Muscle of leg (tissue), 11 donors: ENCODE measurements around the gene NAALADL2. TPM values are rescaled to one million over a fixed set of nuclear protein-coding genes. Genes with fewer than 3 reads are reported as not detected.
A peak's percentile ranks its signal among the peaks of the same experiment; 100 is the strongest.

ENCODE experiments used
- DNase-seq: peaks from one replicate; pipeline ENCODE4 v3.0.0; 2013
- H3K27ac ChIP-seq: one replicate; pipeline ENCODE4 v1.5.1; 2013; ENCODE audit warnings: mild to moderate bottlenecking, low read length, control low read depth
- H3K27me3 ChIP-seq: one replicate; pipeline ENCODE4 v1.6.1; 2013; ENCODE audit warnings: low read length; ENCODE audit not compliant: control insufficient read depth, insufficient read depth
- H3K36me3 ChIP-seq: one replicate; pipeline ENCODE4 v1.6.1; 2013; ENCODE audit warnings: low read length; ENCODE audit not compliant: control insufficient read depth, insufficient read depth
- H3K4me1 ChIP-seq: one replicate; pipeline ENCODE4 v1.6.1; 2013; ENCODE audit warnings: low read length; ENCODE audit not compliant: control insufficient read depth, insufficient read depth
- H3K4me3 ChIP-seq: one replicate; pipeline ENCODE4 v1.5.1; 2013; ENCODE audit warnings: low read length, control low read depth
- H3K9me3 ChIP-seq: replicated peaks from 2 replicates; pipeline ENCODE4 v1.6.1; 2013; ENCODE audit warnings: low read depth, low read length; ENCODE audit not compliant: control insufficient read depth
- WGBS: methylation state at CpG from one replicate; pipeline ENCODE4 v1.1.5; 2013; ENCODE audit warnings: missing lambda C conversion rate; ENCODE audit not compliant: insufficient coverage; 5-methylcytosine and 5-hydroxymethylcytosine counted together
- polyA plus RNA-seq, 8 donors: library from polyadenylated mRNA; unstranded; fragments of 120-200 nt; gene quantifications; one replicate each; pipeline versions ENCODE4 v1.2.1 to v1.2.3, GENCODE V29; 2013; ENCODE audit warnings: inconsistent platforms in 1 of 8, low replicate concordance in 1 of 8; ENCODE audit not compliant: insufficient read length in 8 of 8, insufficient read depth in 1 of 8
- total RNA-seq: library from RNA; stranded (reverse); fragments of 120-200 nt; gene quantifications from one replicate; pipeline ENCODE4 v1.2.4, GENCODE V29; 2013

NAALADL2 gene
- total and polyA plus RNA-seq, 9 donors: 4.8 to 17.4 (median 8.0) TPM

GRCh38 chr3:175741951-175742350, 882.8 kb downstream of the NAALADL2 start:
- no peaks in the 10 kb centered on the region for H3K27me3 ChIP-seq
- WGBS: no CpG with 5 or more reads among the region's 4 CpGs
- H3K4me3 ChIP-seq: no peak overlapping the region
- no peak for DNase-seq
- H3K27ac ChIP-seq: no peak overlapping the region
- no peaks in the 10 kb centered on the region for H3K36me3 ChIP-seq
- no peaks in the 10 kb centered on the region for H3K9me3 ChIP-seq
- no peaks in the 10 kb centered on the region for H3K4me1 ChIP-seq

DNA sequence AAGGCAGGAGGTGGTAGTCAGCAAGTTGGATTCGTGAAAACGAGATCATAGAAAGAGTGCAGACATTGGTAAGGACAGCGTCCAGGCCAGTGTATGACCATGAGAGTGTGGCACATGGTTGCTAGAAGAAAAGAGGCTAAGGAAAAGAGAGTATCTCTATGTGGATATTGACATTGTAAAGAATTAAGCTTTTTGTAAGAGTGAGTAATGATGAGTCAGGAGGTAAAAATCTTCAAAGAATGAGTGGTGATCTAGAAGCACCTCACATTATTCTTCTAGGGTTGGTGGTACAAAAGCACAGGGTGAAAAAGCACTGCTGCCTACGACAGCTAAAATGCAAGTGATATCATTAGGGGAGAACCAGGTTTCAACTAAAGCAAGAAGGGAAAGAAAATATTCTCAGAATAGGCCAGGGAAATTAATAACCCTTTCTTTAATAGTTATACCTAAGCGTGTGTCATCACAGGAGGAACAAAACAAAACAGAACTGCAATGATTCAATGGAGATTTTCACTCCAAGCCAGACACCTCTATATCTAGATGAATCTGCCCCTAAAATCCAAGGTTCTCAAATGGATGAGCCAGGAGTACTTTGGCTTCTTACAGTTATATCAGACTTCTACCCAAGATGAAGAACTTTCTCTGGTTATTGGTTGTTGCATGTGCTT, 884.7 kb downstream of the NAALADL2 start:
- DNase-seq: no peak
- Histone ChIP-seq H3K4me3 (no peak overlapping the region), H3K9me3 (no peaks in the 10 kb centered on the region), H3K4me1 (no peaks in the 10 kb centered on the region), H3K27me3 (no peaks in the 10 kb centered on the region), H3K27ac (no peak overlapping the region), H3K36me3 (no peaks in the 10 kb centered on the region)
- WGBS: 97% methylated on average over 3 of the region's 5 CpGs

DNA sequence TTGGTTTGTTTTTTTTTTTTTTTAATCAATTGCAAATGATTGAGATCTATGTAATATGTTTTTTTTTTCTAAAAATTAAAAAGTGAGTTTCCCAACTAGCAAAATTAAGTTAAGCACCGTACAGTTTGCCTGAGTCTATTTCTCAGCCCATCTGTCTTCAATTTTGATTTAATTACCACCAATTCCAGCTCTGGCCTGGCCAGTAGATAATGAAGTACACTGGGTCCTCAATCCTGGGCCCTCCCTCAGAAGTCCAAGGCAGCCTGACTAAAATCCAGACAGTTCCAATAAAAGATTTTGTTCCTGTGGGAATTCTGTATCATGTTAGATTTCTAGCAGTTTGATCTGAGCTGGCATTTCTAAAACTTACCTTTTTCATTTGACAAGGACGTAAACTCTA, 887.2 kb downstream of the NAALADL2 start:
- Histone ChIP-seq H3K36me3 (no peaks in the 10 kb centered on the region), H3K27me3 (no peaks in the 10 kb centered on the region), H3K4me3 (no peak overlapping the region), H3K4me1 (no peaks in the 10 kb centered on the region), H3K27ac (no peak overlapping the region), H3K9me3 (no peaks in the 10 kb centered on the region)
- DNase-seq: no peak
- no CpG with 5 or more reads among the region's 2 CpGs for WGBS

DNA sequence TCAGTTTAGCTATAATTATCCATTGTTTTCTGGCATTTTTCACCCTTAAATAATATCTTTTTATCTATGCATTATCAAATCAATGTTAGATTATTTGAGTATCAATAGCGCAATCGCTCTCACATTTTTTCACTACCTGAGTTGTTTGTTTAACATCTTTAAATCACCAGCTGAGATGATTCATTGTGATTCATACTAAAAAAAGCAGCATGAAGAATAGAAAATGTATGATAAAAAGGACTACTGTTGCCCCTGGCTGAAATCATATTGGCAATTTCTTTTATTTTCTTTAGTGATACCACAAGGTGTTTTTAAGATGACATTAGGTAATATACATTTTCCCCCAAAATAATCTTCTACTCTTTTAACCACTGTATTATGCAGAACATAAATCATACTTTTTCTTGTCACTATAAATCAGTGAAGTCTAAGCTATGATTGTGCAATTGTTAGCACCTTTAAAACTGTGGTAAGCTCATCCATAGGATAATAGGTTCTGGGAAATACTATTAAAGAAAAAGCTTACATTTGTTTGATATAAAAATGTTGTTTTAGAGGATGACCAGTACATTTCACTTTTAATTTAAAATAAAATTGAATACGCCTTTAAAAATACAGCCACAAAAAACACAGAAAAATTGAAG, 889.1 kb downstream of the NAALADL2 start:
- H3K27ac ChIP-seq: no peak overlapping the region
- DNase-seq: no peak
- no peak overlapping the region for H3K4me3 ChIP-seq
- H3K36me3 ChIP-seq: no peaks in the 10 kb centered on the region
- H3K27me3 ChIP-seq: no peaks in the 10 kb centered on the region
- H3K4me1 ChIP-seq: no peaks in the 10 kb centered on the region
- H3K9me3 ChIP-seq: no peaks in the 10 kb centered on the region
- no CpG with 5 or more reads among the region's 3 CpGs for WGBS

- Histone ChIP-seq H3K4me1 (no peaks in the 10 kb centered on the region), H3K36me3 (no peaks in the 10 kb centered on the region), H3K9me3 (no peaks in the 10 kb centered on the region), H3K4me3 (no peak overlapping the region), H3K27me3 (no peaks in the 10 kb centered on the region), H3K27ac (no peak overlapping the region)
- WGBS: no CpG with 5 or more reads among the region's 2 CpGs
- no peak for DNase-seq
Measured at GRCh38 chr3:175749981-175750380, 890.8 kb downstream of the NAALADL2 start.

- WGBS: no CpG with 5 or more reads among the region's 2 CpGs
- DNase-seq: no peak
Measured at GRCh38 chr3:175751089-175751488, 892.0 kb downstream of the NAALADL2 start.

DNA sequence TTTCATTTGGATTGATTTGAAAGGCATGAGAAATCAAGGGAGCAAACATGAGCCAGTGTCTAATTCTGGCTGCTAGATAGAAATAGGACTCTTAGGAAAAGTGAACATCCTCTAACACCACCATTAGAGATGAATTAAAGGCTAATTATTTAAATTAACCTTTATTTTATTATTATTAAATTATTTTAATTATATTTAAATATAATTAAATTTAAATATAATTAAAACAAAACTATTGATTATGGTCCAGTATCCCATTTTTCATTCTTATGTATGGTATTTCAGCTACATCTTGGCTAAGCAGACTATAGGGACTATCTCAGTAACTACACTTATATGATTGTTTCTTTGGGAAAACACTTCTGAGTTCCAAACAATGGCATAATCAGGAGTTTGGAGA, 904.8 kb downstream of the NAALADL2 start:
- DNase-seq: no peak
- H3K27me3 ChIP-seq: no peaks in the 10 kb centered on the region
- no peaks in the 10 kb centered on the region for H3K9me3 ChIP-seq
- H3K27ac ChIP-seq: no peak overlapping the region
- no peak overlapping the region for H3K4me3 ChIP-seq
- no peaks in the 10 kb centered on the region for H3K4me1 ChIP-seq
- H3K36me3 ChIP-seq: no peaks in the 10 kb centered on the region

More at GRCh38 chr3:175751089-175751488, 892.0 kb downstream of the NAALADL2 start:
- H3K27ac ChIP-seq: no peak overlapping the region
- no peaks in the 10 kb centered on the region for H3K9me3 ChIP-seq
- H3K4me3 ChIP-seq: no peak overlapping the region
- H3K4me1 ChIP-seq: no peaks in the 10 kb centered on the region
- H3K36me3 ChIP-seq: no peaks in the 10 kb centered on the region
- H3K27me3 ChIP-seq: no peaks in the 10 kb centered on the region

DNA sequence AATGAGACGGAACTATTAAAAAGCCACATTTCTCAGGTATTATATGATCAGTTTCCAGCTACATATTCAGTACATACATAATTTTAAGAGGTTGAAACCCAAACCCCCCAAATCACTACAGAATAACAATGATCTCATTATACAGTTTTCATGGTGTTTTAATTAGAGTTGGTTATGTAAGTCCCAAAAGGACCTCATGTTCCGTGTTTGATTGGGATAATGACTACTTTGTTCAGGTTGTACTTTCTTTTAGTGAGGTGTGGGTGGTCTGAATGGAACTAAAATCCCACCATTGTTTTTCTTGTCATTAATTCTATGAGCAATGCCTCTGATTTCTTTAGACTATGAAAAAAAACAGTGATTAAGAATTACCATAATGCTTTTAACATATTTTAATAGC, 905.6 kb downstream of the NAALADL2 start:
- H3K4me1 ChIP-seq: no peaks in the 10 kb centered on the region
- H3K4me3 ChIP-seq: no peak overlapping the region
- no peak for DNase-seq
- no CpG with 5 or more reads among the region's 2 CpGs for WGBS
- H3K27me3 ChIP-seq: no peaks in the 10 kb centered on the region
- H3K36me3 ChIP-seq: no peaks in the 10 kb centered on the region
- no peaks in the 10 kb centered on the region for H3K9me3 ChIP-seq
- H3K27ac ChIP-seq: no peak overlapping the region

DNA sequence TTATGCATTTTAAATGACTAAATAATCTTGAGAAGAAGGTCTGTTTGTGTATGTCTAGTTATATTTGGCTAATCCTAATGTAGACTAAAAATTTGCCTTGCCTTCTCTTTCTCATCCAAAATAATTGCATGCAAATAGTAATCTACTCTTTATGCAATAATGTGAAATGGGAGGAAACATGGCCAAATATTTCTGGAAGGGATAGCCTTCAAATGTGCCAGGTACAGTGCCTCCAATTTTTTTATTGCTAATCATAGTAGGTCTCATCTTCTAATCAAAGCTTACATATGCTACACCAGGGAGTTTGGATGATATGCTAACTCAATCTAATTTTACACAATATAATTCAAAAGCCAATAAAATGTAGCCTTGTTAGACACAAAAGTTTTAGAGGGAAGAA, 911.3 kb downstream of the NAALADL2 start:
- peak; percentile 18 for DNase-seq
- H3K36me3 ChIP-seq: no peaks in the 10 kb centered on the region
- H3K4me3 ChIP-seq: no peak overlapping the region
- no peaks in the 10 kb centered on the region for H3K4me1 ChIP-seq
- no peaks in the 10 kb centered on the region for H3K27me3 ChIP-seq
- H3K27ac ChIP-seq: no peak overlapping the region
- no peaks in the 10 kb centered on the region for H3K9me3 ChIP-seq

- Histone ChIP-seq H3K27ac (no peak overlapping the region), H3K4me1 (no peaks in the 10 kb centered on the region), H3K36me3 (no peaks in the 10 kb centered on the region), H3K27me3 (no peaks in the 10 kb centered on the region), H3K9me3 (no peaks in the 10 kb centered on the region), H3K4me3 (no peak overlapping the region)
- no peak for DNase-seq
- WGBS: 75% methylated on average over 2 of the region's 3 CpGs
Measured at GRCh38 chr3:175777495-175777894, 918.4 kb downstream of the NAALADL2 start.

GRCh38 chr3:175777965-175778364, 918.8 kb downstream of the NAALADL2 start:
- Histone ChIP-seq H3K4me1 (no peaks in the 10 kb centered on the region), H3K9me3 (no peaks in the 10 kb centered on the region), H3K4me3 (no peak overlapping the region), H3K36me3 (no peaks in the 10 kb centered on the region), H3K27me3 (no peaks in the 10 kb centered on the region), H3K27ac (no peak overlapping the region)
- WGBS: 100% methylated on average over 1 of the region's 3 CpGs
- no peak for DNase-seq
